GM19455 (cell line): ENCODE results near the gene MADD.
"Not testable (repeated sequence)": the region's sequence is repeated elsewhere in the genome, so short reads cannot be mapped to it uniquely, and the experiment has no call there.

Experiments
- ATAC-seq: cut with Tn5 transposase; IDR thresholded peaks from one replicate; pipeline ENCODE4 v1.9.1; 2021; ENCODE audit not compliant: unreplicated experiment

MADD gene

DNA sequence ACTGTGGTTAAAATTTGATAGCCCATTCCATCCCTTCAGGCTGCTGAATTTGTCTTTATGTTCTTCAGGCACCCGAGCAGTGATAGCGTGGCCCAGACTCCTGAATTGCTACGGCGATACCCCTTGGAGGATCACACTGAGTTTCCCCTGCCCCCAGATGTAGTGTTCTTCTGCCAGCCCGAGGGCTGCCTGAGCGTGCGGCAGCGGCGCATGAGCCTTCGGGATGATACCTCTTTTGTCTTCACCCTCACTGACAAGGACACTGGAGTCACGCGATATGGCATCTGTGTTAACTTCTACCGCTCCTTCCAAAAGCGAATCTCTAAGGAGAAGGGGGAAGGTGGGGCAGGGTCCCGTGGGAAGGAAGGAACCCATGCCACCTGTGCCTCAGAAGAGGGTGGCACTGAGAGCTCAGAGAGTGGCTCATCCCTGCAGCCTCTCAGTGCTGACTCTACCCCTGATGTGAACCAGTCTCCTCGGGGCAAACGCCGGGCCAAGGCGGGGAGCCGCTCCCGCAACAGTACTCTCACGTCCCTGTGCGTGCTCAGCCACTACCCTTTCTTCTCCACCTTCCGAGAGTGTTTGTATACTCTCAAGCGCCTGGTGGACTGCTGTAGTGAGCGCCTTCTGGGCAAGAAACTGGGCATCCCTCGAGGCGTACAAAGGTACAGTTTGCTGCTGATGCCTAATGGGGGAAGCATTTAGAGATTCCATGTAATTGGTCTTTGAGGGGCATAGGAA, 4.7 kb downstream of the MADD start:
- no peak for ATAC-seq

DNA sequence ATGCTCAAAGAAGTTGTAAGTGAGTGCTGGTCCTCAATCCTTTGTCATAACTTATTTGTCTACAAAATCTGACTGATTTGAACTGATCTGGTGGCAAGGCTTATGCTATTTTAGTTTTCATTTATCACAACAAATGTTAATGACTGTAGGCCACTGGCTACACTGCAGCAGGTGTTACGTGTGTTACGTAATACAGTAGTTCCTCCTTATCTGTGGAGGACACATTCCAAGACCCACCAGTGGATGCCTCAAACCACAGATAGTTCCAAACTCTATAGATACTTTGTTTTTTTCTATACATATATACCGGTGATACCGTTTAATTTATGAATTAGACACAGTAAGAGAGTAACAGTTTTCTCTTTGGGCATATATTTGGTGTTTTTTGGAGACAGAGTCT, 7.0 kb downstream of the MADD start:
- no peak for ATAC-seq

GRCh38 chr11:47278058-47278457, 8.1 kb downstream of the MADD start:
- ATAC-seq: no peak

GRCh38 chr11:47278769-47279168, 8.8 kb downstream of the MADD start:
- no peak for ATAC-seq

DNA sequence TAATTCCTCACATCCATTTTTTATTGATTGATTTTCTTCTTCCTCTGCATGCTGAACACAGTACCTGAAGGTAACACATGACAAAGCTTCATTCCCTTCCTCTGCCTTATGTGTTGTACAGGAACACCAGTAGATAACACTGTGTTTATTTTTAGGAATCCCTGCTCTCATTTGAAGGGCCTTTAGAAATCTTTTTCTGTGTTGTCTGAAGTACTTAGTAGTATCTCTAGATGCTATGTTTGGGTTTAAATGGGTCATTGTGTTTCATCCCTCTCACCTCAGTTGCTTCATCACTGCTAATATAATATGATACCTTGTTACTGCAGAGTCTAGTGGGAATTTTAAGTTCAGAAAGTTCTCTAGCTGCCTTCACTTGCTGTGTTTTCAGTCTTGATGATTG, 10.2 kb downstream of the MADD start:
- ATAC-seq: no peak

DNA sequence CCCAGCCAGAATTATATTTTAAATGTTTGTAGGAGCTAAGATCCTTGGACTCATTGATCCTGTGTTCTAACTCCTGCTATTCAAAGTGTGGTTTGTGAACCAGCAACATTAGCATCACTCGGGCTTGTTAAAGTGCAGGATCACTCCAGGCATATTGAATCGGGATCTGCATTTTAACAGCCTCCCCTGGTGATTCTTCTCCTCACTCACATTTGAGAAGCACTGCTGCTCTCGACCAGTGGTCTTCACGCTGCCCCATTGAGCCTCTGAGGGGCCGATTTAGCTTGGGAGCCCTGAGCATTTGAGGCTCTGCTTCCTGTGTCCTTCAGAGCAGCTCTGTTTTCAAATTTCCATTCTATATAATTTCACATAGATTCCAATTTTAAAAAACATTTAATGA, 10.9 kb downstream of the MADD start:
- no peak for ATAC-seq

GRCh38 chr11:47282462-47282861, 12.5 kb downstream of the MADD start:
- no peak for ATAC-seq

- no peak for ATAC-seq
Measured at GRCh38 chr11:47284151-47284550, 14.2 kb downstream of the MADD start.

GRCh38 chr11:47285969-47286770, 16.2 kb downstream of the MADD start:
- no peak for ATAC-seq

GRCh38 chr11:47288066-47288465, 18.1 kb downstream of the MADD start:
- ATAC-seq: no peak

- no peak for ATAC-seq
Measured at GRCh38 chr11:47289856-47290255, 19.9 kb downstream of the MADD start.

GRCh38 chr11:47295385-47295784, 25.5 kb downstream of the MADD start:
- ATAC-seq: no peak

- no peak for ATAC-seq
Measured at GRCh38 chr11:47296045-47296444, 26.1 kb downstream of the MADD start.

GRCh38 chr11:47299078-47299477, 29.1 kb downstream of the MADD start:
- no peak for ATAC-seq

DNA sequence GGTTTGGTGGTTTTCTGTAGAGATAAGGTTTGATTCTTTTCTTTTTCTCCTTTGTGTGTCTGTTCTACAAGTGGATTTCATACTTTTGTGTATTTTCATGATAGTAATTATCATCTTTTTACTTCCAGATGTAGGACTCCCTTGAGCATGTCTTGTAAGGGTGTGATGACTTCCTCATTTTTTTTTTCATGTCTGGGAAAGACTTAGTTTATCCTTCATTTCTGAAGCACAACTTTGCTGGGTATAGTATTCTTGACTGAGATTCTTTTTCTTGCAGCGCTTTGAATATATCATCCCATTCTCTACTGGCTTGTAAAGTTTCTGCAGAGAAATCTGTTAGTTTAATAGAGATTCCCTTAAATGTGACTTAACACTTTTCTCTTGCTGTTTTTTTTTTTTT, 32.9 kb downstream of the MADD start:
- ATAC-seq: no peak

- ATAC-seq: no peak
Measured at GRCh38 chr11:47305734-47306483, 36.0 kb downstream of the MADD start.

GRCh38 chr11:47306484-47306844, 36.5 kb downstream of the MADD start:
- no peak for ATAC-seq

- no peak for ATAC-seq
Measured at GRCh38 chr11:47308050-47308823, 38.3 kb downstream of the MADD start.

- no peak for ATAC-seq
Measured at GRCh38 chr11:47314992-47315391, 45.1 kb downstream of the MADD start.

- not testable (repeated sequence) for ATAC-seq
Measured at GRCh38 chr11:47316501-47316900, 46.6 kb downstream of the MADD start.
